ENCODE data around the gene TRMT2A.

TRMT2A gene

DNA sequence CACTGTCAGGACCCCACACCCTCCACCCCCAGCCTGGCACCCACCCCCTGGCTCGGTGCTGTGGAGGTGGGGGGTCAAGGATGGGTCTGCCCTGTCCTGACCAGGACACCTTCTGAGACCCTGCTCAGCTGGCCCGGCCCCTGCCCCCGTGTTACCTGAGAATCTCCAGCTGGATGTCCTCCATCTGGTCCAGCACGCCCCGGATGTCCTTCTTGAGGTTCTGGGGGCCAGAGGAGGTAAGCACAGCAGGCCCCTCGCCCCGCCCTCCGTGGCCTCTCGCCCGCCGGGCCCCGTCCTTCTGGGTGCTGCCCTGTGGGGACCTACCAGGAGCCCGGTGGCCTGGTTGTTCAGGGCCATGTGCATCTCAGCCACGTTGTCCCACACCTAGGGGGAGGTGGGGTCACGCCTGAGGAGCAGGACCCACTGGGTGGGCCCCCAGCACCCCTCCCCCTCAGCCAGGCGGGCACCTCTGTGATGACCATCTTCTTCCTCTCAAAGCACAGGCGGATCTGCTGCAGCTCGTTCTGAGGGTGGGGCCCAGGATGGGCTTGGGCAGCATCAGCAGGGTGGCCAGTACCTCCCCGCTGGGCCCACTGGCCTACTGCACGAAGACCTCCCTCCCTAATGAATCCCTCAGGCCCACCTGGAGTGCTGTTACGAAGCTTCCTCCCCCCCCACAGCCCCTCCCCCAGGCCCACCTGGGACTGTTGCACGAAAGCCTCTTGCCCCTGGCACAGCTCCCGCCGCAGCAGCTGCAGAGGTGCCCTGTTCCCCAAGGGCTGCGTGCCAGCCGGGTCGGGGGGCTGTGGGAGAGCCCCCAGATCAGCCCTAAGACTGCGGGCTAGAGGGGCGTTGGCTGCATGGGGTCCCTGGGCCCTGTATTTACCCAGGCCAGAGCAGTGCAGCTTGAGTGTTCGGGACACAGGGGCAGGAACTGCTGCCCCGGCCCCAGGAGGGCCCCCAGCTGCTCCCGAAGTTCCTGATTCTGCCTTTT lies 32.5 kb upstream of the TRMT2A start:
- DNase-seq, result no peak

DNA sequence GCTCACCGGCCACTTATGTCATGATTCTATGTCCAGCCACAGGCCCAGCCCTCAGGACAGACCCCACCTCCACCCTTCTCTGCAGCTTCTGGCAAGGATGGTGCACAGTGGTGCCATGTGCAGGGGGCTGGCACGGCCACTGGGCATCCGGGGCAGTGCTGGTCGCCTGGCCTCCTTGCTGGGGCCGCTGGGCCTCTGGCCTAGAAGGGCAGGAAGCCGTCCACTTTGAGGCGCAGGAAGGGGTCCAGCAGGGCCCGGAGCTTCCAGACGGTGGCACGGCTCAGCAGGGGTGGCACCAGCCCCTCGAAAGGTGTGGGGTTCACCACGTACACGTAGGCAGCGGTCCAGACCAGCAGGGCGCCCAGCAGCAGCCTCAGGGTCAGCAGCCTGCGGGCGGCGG lies 31.4 kb upstream of the TRMT2A start:
- DNase-seq, result no peak

DNA sequence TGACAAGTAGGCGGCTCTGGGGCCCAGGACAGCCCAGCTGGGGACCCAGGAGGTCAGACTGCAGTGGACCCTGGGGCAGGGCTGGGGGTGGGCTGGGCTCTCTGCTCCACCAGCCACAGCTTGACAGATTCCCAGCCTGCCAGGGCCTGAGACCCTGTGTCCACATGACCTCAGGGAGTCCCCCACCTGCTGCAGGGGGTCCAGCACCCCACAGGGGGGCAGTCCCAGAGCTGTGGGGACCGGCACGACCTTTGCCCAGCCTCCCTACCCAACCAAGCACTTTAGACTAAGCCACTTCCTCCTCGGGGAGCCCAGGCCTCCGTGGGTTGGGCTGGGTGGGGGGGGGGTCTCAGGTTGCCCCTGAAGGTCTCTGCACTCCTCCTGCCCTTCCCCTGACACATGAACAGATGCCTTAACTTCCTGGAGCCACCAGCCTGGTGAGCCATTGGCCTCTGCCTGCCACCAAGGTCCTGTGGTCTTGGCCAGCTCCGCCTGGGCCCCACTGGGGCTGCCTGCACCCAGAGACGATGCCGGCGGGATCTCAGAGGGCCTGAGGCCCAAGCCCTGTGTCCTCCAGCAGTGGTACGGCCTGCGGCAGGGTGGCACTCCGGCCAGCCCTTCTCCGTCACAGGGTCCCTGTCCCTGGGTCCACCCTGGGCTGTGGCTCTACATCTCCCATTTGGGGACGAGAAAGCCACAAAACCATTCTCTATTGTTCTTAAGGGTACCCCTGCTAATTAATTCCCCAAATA lies 30.4 kb upstream of the TRMT2A start:
- no peak for DNase-seq

DNA sequence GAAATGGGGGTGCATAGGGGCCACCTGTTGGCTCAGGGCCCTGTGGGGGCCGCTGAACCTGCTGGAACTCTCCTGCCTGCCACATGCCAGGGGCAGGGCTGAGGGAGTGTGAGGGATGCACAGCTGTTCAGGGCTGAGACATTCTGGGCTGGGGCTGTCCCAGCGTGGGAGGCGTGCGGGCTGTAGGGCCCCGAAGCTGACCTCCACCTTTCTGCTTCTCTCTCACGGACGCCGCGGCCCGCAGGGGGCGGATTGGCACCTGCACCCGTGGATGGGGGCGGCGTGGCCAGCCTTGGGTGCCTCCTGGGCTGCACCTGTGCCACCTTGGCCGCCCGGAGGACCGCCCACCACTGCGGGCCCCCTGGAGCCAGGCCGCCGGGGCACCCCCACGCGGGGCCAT lies 29.8 kb upstream of the TRMT2A start:
- no peak for DNase-seq

DNA sequence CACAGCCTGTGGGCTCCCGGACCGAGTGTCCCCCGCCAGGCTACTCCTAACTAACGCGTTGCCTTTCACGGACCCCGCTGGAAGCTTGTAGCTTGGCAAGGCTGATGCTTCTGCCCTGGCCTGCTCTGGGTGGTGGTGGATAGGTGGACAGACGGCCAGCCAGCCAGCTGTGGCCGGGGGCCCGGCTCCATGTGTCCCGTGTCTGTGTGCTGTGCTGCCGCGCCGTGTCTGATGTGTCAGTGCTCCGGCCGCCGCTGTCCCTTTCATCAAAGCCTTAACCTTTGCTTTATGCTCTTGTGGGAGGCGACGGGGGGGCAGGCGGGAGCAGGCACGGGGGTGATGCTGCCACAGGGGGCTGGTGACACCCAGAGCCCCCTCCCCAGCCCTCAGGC lies 28.8 kb upstream of the TRMT2A start:
- DNase-seq, result no peak

DNA sequence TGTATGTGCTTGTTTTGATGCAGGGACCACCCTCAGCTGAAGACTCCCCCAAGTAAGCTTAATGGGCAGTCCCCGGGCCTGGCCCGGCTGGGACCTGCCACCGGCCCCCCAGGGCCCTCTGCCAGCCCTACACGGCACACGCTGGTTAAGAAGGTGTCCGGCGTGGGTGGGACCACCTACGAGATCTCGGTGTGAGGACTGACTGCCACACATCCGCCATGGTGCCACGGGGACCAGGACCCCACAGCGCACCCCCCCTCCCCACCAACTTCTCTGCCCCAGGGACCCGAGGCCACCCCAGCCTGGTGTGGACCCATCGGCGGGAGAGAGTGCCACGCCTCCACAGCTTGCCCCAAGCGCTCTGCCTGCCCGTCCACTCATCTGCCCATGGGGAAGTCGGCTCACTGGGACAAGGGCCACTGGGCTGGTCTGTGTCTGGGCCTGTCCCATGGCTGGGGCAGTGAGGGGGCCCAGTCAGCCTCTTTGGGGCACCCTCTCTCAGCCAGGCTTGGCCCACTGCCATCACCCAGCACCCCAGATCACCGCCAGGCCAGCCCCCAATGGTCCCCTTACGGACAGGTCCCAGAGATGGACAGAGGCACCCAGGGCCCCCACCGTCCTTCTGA lies 28.3 kb upstream of the TRMT2A start:
- no peak for DNase-seq

DNA sequence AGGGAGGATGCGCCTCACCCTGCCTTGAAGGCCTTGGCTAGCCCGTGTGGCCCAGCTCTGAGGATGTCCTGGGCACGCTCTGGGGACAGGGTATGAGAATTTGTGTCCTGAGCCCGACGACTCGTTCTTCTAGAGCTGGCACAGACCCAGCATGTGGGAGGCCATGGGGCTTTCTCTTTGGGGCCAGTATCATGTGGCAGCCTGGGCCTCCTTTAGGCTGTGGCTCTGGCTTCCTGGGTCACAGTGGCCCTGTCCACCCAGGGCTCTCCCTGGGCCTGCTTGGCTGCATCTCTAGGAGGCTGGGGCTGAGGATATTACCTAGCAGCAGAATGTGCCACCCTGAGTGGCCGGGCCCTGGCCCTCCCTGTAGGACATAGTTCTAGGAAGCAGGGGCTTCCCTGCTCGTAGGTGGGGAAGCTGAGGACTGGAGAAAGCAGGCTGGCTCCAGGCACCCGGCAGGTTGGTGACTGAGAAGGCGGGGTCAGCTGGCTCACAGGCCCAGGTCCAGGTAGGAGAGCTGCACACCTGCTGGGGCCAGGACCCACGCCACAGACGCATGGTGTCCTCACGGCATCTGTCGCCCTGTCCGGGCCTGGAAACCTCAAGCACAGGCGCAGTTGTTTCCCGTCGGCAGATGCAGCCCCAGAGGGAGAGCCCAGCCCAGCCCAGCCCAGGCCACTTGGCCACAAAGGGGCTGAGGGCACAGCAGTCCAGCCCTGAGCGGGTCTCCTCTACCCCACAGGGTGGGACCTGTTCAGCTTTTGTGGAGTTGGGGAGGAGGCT lies 27.0 kb upstream of the TRMT2A start:
- no peak for DNase-seq

DNA sequence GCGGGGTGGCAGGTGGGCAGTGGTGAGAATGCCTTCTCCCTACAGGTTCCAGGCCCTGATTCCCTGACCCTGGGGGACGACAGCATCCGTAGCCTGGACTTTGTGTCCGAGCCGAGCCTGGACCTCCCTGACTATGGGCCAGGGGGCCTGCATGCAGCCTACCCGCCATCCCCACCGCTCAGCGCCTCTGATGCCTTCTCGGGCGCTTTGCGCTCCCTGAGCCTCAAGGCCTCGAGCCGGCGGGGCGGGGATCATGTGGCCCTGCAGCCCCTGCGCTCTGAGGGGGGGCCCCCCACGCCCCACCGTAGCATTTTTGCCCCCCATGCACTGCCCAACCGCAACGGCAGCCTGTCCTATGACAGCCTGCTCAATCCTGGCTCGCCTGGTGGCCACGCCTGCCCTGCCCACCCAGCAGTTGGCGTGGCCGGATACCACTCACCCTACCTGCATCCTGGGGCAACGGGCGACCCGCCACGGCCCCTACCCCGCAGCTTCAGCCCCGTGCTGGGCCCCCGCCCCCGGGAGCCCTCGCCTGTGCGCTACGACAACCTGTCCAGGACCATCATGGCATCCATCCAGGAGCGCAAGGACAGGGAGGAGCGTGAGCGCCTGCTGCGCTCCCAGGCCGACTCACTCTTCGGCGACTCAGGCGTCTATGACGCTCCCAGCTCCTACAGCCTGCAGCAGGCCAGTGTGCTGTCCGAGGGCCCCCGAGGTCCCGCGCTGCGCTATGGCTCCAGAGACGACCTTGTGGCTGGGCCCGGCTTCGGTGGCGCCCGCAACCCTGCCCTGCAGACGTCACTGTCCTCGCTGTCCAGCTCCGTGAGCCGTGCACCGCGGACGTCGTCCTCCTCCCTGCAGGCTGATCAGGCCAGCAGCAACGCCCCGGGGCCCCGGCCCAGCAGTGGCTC lies 25.9 kb upstream of the TRMT2A start:
- no peak for DNase-seq

DNA sequence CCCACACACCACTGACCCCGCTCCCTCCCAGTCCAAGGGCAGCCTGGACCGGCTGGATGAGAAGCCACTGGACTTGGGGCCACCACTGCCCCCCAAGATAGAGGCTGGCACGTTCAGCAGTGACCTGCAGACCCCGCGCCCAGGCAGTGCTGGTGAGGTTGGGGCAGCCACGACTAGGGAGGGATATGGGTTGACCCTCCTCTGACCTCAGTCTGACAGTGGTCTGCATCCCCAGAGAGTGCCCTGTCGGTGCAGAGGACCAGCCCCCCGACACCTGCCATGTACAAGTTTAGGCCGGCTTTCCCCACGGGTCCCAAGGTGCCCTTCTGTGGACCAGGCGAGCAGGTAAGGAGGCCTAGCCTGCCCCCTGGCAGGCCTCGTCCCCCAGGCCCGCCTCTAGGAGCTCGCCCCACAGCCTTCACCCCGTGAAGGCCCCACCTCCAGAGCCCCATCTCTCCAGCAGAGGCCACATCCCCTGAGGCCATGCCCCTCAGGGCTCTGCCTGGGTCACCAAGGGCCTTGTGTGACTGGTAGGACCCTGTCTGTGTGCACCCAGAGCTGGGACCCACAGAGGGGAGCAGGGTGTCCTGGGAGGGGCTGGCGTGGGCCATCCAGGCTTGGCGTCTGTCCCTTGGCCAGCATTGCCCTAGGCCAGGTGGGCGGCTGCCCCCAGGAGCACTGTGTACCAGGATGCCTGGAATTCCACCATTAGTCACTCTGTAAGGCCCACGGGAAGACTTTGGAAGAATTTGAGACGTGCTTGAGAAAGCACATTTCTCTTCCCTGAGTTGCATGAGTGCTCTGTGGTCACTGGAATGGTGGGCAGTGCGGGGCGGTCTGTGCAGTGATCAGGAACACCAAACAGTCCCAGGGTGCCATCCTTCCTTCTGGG lies 24.4 kb upstream of the TRMT2A start:
- no peak for DNase-seq

DNA sequence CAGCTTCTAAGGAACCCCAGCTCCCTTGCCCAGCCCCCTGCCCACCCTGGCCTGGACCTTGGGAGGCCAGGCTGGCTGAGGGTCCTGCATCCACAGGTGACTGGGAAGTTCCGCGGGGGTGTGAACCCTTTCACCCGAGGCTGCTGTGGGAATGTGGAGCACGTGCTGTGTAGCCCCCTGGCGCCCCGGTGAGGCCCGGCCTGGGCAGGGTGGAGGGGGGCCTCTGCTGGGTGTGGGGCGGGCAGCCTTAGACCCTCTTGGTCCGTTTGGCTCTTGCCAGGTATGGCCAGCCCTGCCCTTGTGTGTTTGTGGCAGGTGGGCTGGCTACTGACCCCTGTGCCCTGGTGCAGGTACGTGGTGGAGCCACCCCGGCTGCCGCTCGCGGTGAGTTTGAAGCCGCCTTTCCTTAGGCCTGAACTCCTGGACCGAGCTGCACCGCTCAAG lies 23.5 kb upstream of the TRMT2A start:
- no peak for DNase-seq

DNA sequence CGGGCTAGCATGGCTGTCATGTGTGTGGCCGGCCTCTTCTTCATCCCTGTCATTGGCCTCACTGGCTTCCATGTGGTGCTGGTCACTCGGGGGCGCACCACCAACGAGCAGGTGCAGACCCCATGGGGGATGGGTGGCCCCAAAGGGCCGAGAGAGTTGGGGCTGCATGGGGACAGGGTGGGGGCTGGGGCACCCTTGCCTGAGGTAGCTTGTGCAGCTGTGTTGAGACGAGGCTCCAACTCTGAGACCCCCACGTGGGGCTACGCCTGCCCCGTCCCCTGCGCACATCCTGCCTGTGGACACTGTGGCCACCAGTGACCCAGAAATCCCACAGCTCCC lies 23.1 kb upstream of the TRMT2A start:
- no peak for DNase-seq

DNA sequence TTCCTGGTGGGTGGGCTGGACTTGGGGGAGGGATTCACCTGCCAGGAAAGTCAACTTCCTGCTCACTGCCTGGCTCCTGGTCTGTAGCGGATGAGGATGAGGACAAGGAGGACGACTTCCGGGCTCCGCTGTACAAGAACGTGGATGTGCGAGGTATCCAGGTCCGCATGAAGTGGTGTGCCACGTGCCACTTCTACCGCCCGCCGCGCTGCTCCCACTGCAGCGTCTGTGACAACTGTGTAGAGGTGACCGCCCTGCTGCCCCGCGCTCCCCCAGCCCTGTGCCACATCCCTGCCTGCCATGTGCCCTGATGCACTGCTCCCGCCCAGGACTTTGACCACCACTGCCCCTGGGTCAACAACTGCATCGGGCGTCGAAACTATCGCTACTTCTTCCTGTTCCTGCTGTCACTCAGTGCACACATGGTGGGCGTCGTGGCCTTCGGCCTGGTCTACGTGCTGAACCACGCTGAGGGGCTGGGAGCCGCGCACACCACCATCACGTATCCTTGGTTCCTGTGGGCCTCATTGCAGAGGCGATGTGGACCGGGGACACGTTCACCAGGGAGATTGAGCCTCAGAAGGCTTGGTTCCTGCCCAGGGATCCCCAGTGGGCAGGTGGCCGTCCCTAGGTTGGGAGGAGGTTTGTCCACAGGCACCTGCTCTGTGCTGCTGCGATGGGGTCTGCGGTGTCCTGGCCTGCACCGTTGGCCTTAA lies 22.5 kb upstream of the TRMT2A start:
- no peak for DNase-seq

DNA sequence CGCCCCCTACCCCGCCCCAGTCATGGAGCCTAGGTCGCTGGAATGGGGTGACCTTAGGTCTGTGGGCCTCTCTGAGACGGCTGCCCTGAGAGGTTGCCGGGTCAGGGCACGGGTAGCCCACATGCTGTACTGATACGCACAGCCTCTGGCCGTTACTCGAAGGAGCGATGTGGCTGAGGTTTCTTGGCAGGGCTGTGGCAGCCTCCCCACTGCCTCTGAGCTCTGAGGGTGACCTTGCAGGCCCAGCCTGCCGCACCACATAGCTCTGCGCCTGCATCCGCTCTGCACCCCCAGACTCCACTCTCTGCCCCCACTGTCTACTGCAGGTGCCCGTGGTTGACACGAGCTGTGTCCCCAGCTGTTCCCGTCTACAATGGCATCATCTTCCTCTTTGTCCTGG lies 21.8 kb upstream of the TRMT2A start:
- DNase-seq, result no peak

DNA sequence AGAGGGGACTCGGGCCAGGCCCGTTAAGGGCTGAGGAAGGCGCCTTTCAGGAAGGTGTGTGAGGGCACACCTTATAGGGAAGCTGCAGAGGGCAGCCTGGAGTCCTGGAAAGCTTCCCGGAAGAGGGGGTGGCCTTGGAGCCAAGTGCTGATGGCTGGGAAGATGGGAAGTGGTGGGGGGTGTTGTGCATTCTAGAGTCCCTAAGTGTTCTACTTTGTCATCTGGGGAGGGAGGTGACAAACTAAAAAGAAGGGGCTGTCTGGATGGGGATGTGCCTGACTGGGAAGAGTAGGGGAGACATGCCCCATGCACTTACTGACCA lies 21.4 kb upstream of the TRMT2A start:
- DNase-seq, result no peak

DNA sequence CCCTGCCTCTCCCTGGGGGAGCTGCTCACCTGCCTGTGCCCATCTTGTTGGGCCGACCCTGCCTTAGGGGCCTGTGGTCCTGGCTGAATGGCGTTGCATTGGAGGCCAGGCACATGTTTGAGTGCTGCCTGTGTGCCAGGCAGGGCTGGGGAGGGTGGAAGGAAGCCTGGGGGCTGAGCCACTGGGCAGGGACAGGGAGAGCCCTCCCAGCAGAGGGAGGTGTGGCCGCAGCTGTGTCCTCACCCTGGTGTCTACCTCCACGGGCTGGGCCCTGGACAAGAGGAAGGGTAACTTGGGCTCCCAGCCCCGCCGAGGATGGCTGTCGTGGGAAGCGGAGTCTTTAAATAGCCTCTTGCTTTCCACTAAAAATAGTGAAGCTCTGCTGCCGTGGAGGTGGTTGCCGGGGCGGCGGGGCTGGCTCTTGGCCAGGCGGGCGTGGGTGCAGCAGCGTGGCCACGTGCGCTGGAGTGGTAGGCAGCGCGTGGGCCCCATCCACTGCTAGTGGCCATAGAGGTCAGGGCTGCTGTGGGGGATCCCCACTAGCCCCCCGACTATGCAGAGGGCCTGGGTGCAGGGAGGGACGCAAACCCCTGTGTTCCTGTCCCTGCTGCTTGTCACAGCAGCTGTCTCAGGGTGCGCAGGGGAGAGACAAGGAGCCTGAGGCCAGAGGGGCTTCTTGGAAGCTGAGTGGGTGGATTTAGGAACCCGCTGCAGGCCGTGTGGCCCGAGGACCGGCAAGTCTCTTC lies 20.8 kb upstream of the TRMT2A start:
- no peak for DNase-seq

DNA sequence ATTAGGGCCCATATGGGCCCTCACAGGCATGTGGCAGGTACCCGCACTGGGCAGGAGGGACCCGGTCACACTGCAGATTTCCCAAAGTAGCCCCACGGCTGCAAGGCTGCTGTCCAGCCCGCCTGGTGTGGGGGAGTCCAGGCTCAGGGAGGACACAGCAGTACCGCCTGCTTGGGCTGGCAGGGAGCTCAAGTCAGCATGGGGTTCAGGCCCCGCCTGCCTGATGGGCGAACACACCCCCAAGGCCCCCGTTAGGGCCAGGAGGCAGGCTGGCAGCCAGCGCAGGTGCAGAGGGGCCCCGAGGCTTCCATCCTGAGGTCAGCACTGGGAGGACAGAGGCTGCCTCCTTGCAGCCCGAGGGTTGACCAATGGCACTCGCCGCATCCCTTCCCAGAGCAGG lies 20.1 kb upstream of the TRMT2A start:
- no peak for DNase-seq

DNA sequence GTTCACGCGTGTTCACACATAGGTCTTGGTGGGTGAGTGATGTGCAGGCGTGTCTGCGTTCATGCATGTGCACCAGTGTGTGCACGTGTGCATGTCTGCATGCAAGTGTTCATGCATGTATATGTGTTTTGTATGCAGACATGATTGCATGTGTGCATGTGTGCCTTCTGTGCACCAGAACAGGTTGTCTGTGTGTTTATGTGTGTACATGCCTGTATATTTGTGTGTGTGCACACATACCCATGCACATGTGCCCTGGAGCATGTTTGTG lies 19.5 kb upstream of the TRMT2A start:
- no peak for DNase-seq

DNA sequence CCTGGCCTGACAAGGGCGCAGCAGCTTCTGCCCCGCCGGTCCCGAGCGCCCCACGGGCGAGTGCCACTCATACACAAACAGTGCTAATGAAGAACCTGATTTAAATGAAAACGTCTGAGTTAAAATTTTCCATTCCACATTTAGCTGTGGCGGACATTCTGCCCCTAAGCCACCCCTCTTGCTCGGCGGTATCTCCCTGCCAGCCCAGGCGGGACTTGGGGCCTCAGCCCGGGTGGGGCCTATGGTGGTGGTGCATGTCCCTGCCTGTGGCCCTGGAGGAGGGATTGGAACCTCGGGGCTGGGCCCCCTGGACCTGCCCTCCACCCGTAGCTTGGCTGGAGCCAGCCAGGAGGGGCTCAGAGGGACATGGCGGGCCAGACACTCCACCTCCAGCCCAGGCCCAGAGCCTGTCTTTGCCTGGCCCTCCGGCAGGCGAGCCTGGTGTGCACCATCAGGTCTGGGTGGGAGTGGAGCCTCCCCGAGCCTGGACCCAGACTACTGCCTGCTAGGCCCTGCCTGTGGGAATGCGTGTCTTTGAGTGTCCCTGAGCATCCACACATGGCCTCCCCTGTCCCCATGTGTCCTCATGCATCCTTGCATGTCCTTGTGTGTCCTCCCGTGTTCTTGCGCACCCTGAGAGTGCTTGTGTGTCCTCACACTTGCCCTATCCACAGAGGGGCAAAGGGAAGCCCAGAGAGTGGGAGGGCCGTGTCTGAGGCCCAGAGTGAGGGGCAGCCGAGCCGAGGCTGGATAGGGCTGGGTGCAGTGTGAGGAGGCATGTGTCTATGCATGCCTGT lies 19.0 kb upstream of the TRMT2A start:
- DNase-seq, result no peak

DNA sequence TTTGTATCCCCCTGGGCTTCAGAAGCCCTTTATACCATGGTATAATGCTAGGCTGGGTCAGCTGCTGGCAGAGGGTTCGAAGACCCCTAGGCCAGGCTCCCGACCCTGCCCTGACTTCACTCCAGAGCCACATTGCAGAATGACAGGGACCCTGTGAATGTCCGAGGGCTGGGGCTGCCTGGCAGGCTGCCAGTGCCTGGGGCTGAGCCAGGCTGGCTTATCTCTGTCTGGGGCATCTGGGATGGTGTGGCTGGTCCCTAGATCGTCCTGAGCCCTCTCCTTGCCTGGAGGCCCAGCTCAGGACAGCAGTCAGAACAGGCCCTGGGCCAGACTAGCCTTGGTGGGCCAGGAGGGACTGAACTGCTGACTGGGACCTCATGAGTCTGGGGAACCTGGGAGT lies 18.2 kb upstream of the TRMT2A start:
- DNase-seq, result no peak
